Transverse colon (tissue), 4 donors: ENCODE results near the gene VWDE. TPM values are rescaled to one million over a fixed set of nuclear protein-coding genes. Genes with fewer than 3 reads are reported as not detected.

Experiments
- DNase-seq: peaks from one replicate; pipeline ENCODE4 v3.0.0-alpha.2; 2019
- H3K27ac ChIP-seq, 4 donors: fragments of 200-600 bp; sonication (generic); 2 replicates each; pipeline ENCODE4 v1.5.1; 2016 to 2018; ENCODE audit warnings: inconsistent platforms in 4 of 4
- H3K27me3 ChIP-seq: fragments of 200-600 bp; sonication (generic); 2 replicates; pipeline ENCODE4 v1.5.1; 2017; ENCODE audit warnings: inconsistent platforms
- H3K36me3 ChIP-seq, 4 donors: fragments of 200-600 bp; sonication (generic); 2 replicates each; pipeline ENCODE4 v1.5.1; 2017 to 2019; ENCODE audit warnings: inconsistent platforms in 4 of 4
- H3K4me1 ChIP-seq, 4 donors: fragments of 200-600 bp; sonication (generic); 2 replicates each; pipeline ENCODE4 v1.5.1; 2017 to 2020; ENCODE audit warnings: inconsistent platforms in 4 of 4
- H3K4me3 ChIP-seq, 4 donors: fragments of 200-600 bp; sonication (generic); 1 replicate in 1 of 4; 2 replicates in 3 of 4; pipeline versions ENCODE4 v1.5.1 to v1.6.1; 2017 to 2019; ENCODE audit warnings: inconsistent platforms in 4 of 4
- H3K9me3 ChIP-seq, 2 donors: fragments of 200-600 bp; sonication (generic); 2 replicates each; pipeline ENCODE4 v1.5.1; 2017 to 2019; ENCODE audit warnings: inconsistent platforms in 2 of 2
- CTCF ChIP-seq, 5 experiments: fragments of 200-600 bp in 3 of 5; fragments of 450-650 bp in 2 of 5; sonication (generic) in 3 of 5; IDR thresholded peaks; 1 replicate in 2 of 5; 2 replicates in 3 of 5; pipeline ENCODE4 v1.5.1; 2016 to 2017; ENCODE audit warnings: antibody characterized with exemption in 5 of 5, inconsistent platforms in 3 of 5, mild to moderate bottlenecking in 2 of 5, moderate library complexity in 1 of 5
- EP300 ChIP-seq: sonication (generic); formaldehyde crosslinking; IDR thresholded peaks from one replicate; pipeline ENCODE4 v1.6.1; 2017; ENCODE audit warnings: antibody characterized with exemption, low read depth
- POLR2A ChIP-seq: fragments of 450-650 bp; IDR thresholded peaks from one replicate; pipeline ENCODE4 v1.6.1; 2016; ENCODE audit warnings: antibody characterized with exemption, mild to moderate bottlenecking, moderate library complexity
- POLR2AphosphoS5 ChIP-seq, 3 donors: sonication (generic); formaldehyde crosslinking; IDR thresholded peaks; one replicate each; pipeline ENCODE4 v1.6.1; 2016; ENCODE audit warnings: antibody characterized with exemption in 3 of 3
- WGBS, 2 donors: methylation state at CpG; one replicate each; pipeline ENCODE4 v1.1.5; 2018; ENCODE audit warnings: low coverage in 1 of 2; 5-methylcytosine and 5-hydroxymethylcytosine counted together
- in situ Hi-C, 4 donors: fragments of 200-750 bp; cut with MboI; loops; one replicate each; pipeline versions ENCODE4 v1.15.0 to v1.15.1; 2017; ENCODE audit warnings: low sequenced_read_pairs in 3 of 4, low pct_ligation_motif_present in 1 of 4, low pct_unique_long_range_greater_than_20kb in 1 of 4
- intact Hi-C: fragments of 100-400 bp; cut with DNase I; formaldehyde crosslinking; loops from one replicate; pipeline ENCODE4 v1.15.1; 2023; ENCODE audit warnings: low total_unique reads
- total RNA-seq, 4 donors: library from RNA; depleted of rRNA; stranded (reverse); fragments of >200 nt; gene quantifications; one replicate each; pipeline ENCODE4 v1.1.0, GENCODE V29; 2016

Gene VWDE
- total RNA-seq, 4 donors from 2014 or later: 0.20 to 6.4 (median 2.0) TPM; not detected in 1

- no peak for TF ChIP-seq POLR2AphosphoS5 (IDR thresholded peaks at IDR 0.05)
- no peak for TF ChIP-seq POLR2A
- peak in 1 of 5 experiments; percentile 13 for TF ChIP-seq CTCF (IDR thresholded peaks at IDR 0.05)
- TF ChIP-seq EP300: no peak
- peaks cover 0 to 4% of the 10 kb centered on the region in 2 donors for H3K9me3 ChIP-seq
- H3K36me3 ChIP-seq: no peaks in the 10 kb centered on the region
- no peaks in the 10 kb centered on the region for H3K27me3 ChIP-seq
- in situ Hi-C loops: no loop called here
- no peak overlapping the region for H3K4me3 ChIP-seq
- WGBS, 2 donors: 36% methylated on average over 1 of the region's 1 CpG; no CpG with 5 or more reads in 1 of the 2 donors
- intact Hi-C loops: no loop called here
- H3K27ac ChIP-seq: no peak overlapping the region
- H3K4me1 ChIP-seq: no peaks in the 10 kb centered on the region
- DNase-seq: no peak
Measured at GRCh38 chr7:12291870-12292269, 111.8 kb downstream of the VWDE start.

DNA sequence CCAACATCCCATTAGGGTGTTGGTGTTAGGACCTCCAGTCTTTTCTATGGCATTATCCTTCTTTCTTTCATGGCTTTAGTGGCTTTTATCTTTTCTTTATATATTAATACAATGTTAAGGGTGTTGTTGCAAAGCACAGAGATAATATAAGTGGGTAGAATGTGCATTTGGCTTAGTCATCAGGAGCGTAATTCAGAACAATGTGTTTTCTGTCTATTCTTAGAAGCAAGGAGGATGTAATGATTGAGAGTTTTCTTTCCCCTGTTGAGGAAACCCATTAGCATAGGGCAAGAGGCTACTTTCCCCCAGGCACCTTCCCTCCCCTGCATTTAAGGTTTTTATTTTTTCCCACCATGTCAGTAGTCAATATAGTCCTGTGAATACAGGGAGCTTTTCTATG is 112.9 kb downstream of the VWDE start:
- Histone ChIP-seq H3K36me3 (no peaks in the 10 kb centered on the region), H3K4me1 (no peaks in the 10 kb centered on the region), H3K27ac (no peak overlapping the region), H3K4me3 (no peak overlapping the region), H3K9me3 (peaks cover 0 to 4% of the 10 kb centered on the region in 2 donors), H3K27me3 (no peaks in the 10 kb centered on the region)
- intact Hi-C loops (no loop called here), in situ Hi-C loops (no loop called here)
- no peak for DNase-seq
- WGBS, 2 donors: 77 to 89% methylated on average over 1 of the region's 1 CpG
- TF ChIP-seq POLR2AphosphoS5 (IDR thresholded peaks at IDR 0.05) (no peak), POLR2A (no peak), EP300 (no peak), CTCF (IDR thresholded peaks at IDR 0.05) (no peak)

- Histone ChIP-seq H3K4me3 (no peak overlapping the region), H3K9me3 (peaks cover 0 to 4% of the 10 kb centered on the region in 2 donors), H3K27ac (no peak overlapping the region), H3K4me1 (no peaks in the 10 kb centered on the region), H3K27me3 (no peaks in the 10 kb centered on the region), H3K36me3 (no peaks in the 10 kb centered on the region)
- no peak for TF ChIP-seq EP300
- no peak for TF ChIP-seq POLR2A
- TF ChIP-seq CTCF (IDR thresholded peaks at IDR 0.05): no peak
- no peak for TF ChIP-seq POLR2AphosphoS5 (IDR thresholded peaks at IDR 0.05)
- in situ Hi-C loops (no loop called here), intact Hi-C loops (no loop called here)
- DNase-seq: no peak
- 0 to 74% methylated on average over 1 to 6 of the region's 6 CpGs for WGBS, 2 donors
Measured at GRCh38 chr7:12289996-12290395, 113.7 kb downstream of the VWDE start.

DNA sequence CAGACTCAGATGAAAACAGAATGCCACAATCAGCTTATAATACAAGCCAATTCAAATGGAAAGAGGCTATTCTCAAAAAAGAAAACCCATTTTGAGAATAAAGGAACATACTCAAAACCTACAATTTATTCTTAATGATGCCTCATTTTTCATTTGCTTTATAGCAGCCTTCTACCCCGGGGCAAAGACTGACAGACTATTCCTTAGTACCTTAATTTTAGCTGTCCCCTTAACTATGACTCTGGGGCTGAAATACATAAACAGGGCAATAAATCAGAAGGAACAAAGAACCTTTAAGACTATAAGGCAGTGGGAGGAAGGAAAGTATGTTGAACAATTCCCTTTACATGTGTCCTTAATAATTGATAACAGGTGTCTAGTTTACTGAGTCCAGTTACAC is 115.8 kb downstream of the VWDE start:
- no peak for DNase-seq
- TF ChIP-seq EP300: no peak
- no peak for TF ChIP-seq POLR2AphosphoS5 (IDR thresholded peaks at IDR 0.05)
- no peak for TF ChIP-seq CTCF (IDR thresholded peaks at IDR 0.05)
- no peak for TF ChIP-seq POLR2A
- Histone ChIP-seq H3K9me3 (peaks cover 0 to 4% of the 10 kb centered on the region in 2 donors), H3K4me1 (no peaks in the 10 kb centered on the region), H3K4me3 (no peak overlapping the region), H3K36me3 (no peaks in the 10 kb centered on the region), H3K27ac (no peak overlapping the region), H3K27me3 (no peaks in the 10 kb centered on the region)
- in situ Hi-C loops: no loop called here
- WGBS, 2 donors: 0 to 22% methylated on average over 1 of the region's 1 CpG
- intact Hi-C loops: no loop called here
